Cardiac ventricle fibroblast (primary cell): ENCODE results near the gene EBNA1BP2. TPM values are rescaled to one million over a fixed set of nuclear protein-coding genes. Genes with fewer than 3 reads are reported as not detected.

Experiments used
- total RNA-seq: library from RNA; depleted of rRNA; stranded (reverse); fragments of >200 nt; gene quantifications from 2 replicates; pipeline ENCODE4 v1.2.3, GENCODE V29; 2015

The EBNA1BP2 gene, protein sequence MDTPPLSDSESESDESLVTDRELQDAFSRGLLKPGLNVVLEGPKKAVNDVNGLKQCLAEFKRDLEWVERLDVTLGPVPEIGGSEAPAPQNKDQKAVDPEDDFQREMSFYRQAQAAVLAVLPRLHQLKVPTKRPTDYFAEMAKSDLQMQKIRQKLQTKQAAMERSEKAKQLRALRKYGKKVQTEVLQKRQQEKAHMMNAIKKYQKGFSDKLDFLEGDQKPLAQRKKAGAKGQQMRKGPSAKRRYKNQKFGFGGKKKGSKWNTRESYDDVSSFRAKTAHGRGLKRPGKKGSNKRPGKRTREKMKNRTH
- total RNA-seq: 51.5 and 52.3 TPM in 2 replicates

DNA sequence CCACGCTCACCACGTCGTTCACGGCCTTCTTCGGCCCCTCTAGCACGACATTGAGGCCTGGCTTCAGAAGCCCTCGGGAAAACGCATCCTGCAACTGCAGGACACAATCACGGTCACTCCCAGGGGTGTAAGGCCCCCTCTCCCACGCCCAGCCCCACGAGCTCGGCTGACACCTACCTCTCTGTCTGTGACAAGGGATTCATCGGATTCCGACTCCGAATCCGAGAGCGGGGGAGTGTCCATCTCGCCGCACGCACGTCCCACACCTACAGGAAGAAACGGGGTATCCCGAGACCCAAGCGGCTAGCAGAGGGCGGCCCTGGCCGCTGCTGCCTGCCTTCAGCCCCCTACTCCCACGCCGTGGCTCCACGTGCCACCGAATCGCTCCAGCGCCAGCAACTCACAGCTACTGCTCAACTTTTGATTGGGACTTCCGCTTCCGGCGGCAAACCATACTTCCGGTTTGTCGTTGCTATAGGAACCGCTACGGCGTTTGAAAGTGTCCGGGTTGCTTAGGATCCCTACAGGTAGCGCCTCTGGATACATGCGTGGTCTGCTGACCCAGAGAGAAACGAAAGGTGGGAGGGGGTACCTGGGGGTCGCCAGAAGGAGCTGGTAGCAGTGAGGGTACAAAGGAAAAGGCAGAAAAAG, at the start of gene EBNA1BP2, which contains the start of gene CFAP57:
Gene EBNA1BP2, minus strand, starts transcription at position 415 of the 651 bp plus-strand sequence. Its CDS starts 172 bp downstream, at position 243.
Gene CFAP57, plus strand, starts transcription at position 455 of the 651 bp plus-strand sequence. CDS start 424 bp downstream, outside the sequence.

Other genes with a start within 250 kb of the EBNA1BP2 start
- gene SLC2A1, start 213.4 kb downstream of the EBNA1BP2 start, total RNA-seq: 135 and 190 TPM in 2 replicates
- 0.50 and 0.59 TPM in 2 replicates for gene CFAP57, start within 50 bp of the EBNA1BP2 start, total RNA-seq
- not detected in 2 replicates for gene TMEM125, start 97.7 kb upstream of the EBNA1BP2 start, total RNA-seq
- gene C1orf210, start 113.3 kb upstream of the EBNA1BP2 start, total RNA-seq: not detected in 2 replicates
- gene TIE1, start 128.7 kb upstream of the EBNA1BP2 start, total RNA-seq: 3.3 and 5.5 TPM in 2 replicates
- not detected in 2 replicates for gene MPL, start 165.5 kb upstream of the EBNA1BP2 start, total RNA-seq
- gene CDC20, start 186.7 kb upstream of the EBNA1BP2 start, total RNA-seq: 5.3 and 6.1 TPM in 2 replicates
- 33.8 and 52.2 TPM in 2 replicates for gene ELOVL1, start 195.7 kb upstream of the EBNA1BP2 start, total RNA-seq
- gene MED8, start 217.5 kb upstream of the EBNA1BP2 start, total RNA-seq: 28.6 and 44.9 TPM in 2 replicates
- gene SZT2, start 217.6 kb upstream of the EBNA1BP2 start, total RNA-seq: 14.7 and 17.2 TPM in 2 replicates